Naive thymus-derived CD4-positive, alpha-beta T cell (primary cell): ENCODE data around the gene MOCOS. TPM values are rescaled to one million over a fixed set of nuclear protein-coding genes. Genes with fewer than 3 reads are reported as not detected.

Source experiments
- ATAC-seq: fragments of 150-1000 bp; cut with Tn5 transposase; 2 replicates; pipeline ENCODE4 v1.10.0; 2021; ENCODE audit warnings: mild to moderate bottlenecking, moderate library complexity
- CTCF ChIA-PET: fragments of 350-600 bp; sonication (Branson Sonifier 250); formaldehyde crosslinking; loops from one replicate; lab custom pipeline; 2021; ENCODE audit warnings: antibody characterized with exemption; lab: Charles Lee
- POLR2A ChIA-PET: fragments of 350-600 bp; sonication (Branson Sonifier 250); formaldehyde crosslinking; loops from one replicate; lab custom pipeline; 2021; ENCODE audit warnings: antibody characterized with exemption, inconsistent platforms; lab: Charles Lee
- DNase-seq, 9 donors: peaks; one replicate each; pipeline versions ENCODE4 v3.0.0 to v3.0.0-alpha.2; 2020 to 2022; ENCODE audit warnings: mixed read lengths in 1 of 9
- H3K27ac ChIP-seq: one replicate; pipeline ENCODE4 v1.7.0; 2013; ENCODE audit warnings: mild to moderate bottlenecking, low read depth, low read length, moderate library complexity
- H3K27me3 ChIP-seq, 2 donors: one replicate each; pipeline ENCODE4 v1.7.0; 2013; ENCODE audit warnings: low read length in 2 of 2, mild to moderate bottlenecking in 2 of 2, moderate library complexity in 2 of 2; ENCODE audit not compliant: control insufficient read depth in 2 of 2, insufficient read depth in 2 of 2
- H3K36me3 ChIP-seq, 3 experiments: 1 replicate in 2 of 3; 2 replicates in 1 of 3; pipeline ENCODE4 v1.7.0; 2013; ENCODE audit warnings: low read length in 3 of 3, mild to moderate bottlenecking in 3 of 3, moderate library complexity in 1 of 3; ENCODE audit not compliant: insufficient read depth in 3 of 3, control insufficient read depth in 2 of 3
- H3K4me1 ChIP-seq, 2 donors: one replicate each; pipeline ENCODE4 v1.7.0; 2013; ENCODE audit warnings: low read length in 2 of 2, mild to moderate bottlenecking in 2 of 2, moderate library complexity in 1 of 2; ENCODE audit not compliant: control insufficient read depth in 2 of 2, insufficient read depth in 2 of 2
- H3K4me3 ChIP-seq: 2 replicates; pipeline ENCODE4 v1.7.0; 2013; ENCODE audit warnings: mild to moderate bottlenecking, low read length
- H3K9me3 ChIP-seq, 3 experiments: 1 replicate in 2 of 3; 2 replicates in 1 of 3; pipeline ENCODE4 v1.7.0; 2013; ENCODE audit warnings: low read length in 3 of 3; ENCODE audit not compliant: control insufficient read depth in 2 of 3
- H3K27ac Mint-ChIP-seq, 9 donors: one replicate each; pipeline ENCODE4 v1.8.0; 2020 to 2022; ENCODE audit warnings: mixed read lengths in 9 of 9, mild to moderate bottlenecking in 8 of 9, moderate library complexity in 5 of 9, inconsistent platforms in 2 of 9
- H3K27me3 Mint-ChIP-seq, 5 donors: one replicate each; pipeline ENCODE4 v1.8.0; 2021 to 2022; ENCODE audit warnings: mixed read lengths in 5 of 5, mild to moderate bottlenecking in 1 of 5
- H3K36me3 Mint-ChIP-seq, 5 donors: one replicate each; pipeline ENCODE4 v1.8.0; 2020 to 2022; ENCODE audit warnings: mixed read lengths in 5 of 5, mild to moderate bottlenecking in 3 of 5, inconsistent platforms in 1 of 5
- H3K4me1 Mint-ChIP-seq, 7 donors: one replicate each; pipeline ENCODE4 v1.8.0; 2020 to 2022; ENCODE audit warnings: mixed read lengths in 7 of 7, mild to moderate bottlenecking in 3 of 7, inconsistent platforms in 1 of 7
- H3K4me3 Mint-ChIP-seq, 10 donors: one replicate each; pipeline ENCODE4 v1.8.0; 2020 to 2022; ENCODE audit warnings: mild to moderate bottlenecking in 10 of 10, mixed read lengths in 10 of 10, moderate library complexity in 6 of 10, inconsistent platforms in 2 of 10
- H3K9me3 Mint-ChIP-seq, 11 donors: one replicate each; pipeline ENCODE4 v1.8.0; 2020 to 2022; ENCODE audit warnings: mixed read lengths in 11 of 11, mild to moderate bottlenecking in 4 of 11, inconsistent platforms in 1 of 11, moderate library complexity in 1 of 11
- intact Hi-C, 2 donors: fragments of 100-400 bp; cut with micrococcal nuclease; formaldehyde crosslinking; loops; one replicate each; pipeline ENCODE4 v1.15.1; 2023
- polyA plus RNA-seq, 2 donors: library from polyadenylated mRNA; unstranded; fragments of 300-500 nt; fragmentation: Illumina TruSeq; gene quantifications; one replicate each; pipeline ENCODE4 v1.2.3, GENCODE V29; 2021
- total RNA-seq, 6 experiments: library from RNA in 5 of 6; stranded (reverse) in 5 of 6; gene quantifications; 1 replicate in 5 of 6; 2 replicates in 1 of 6; pipeline ENCODE4 v1.2.3 and lab custom pipeline; 2021 to 2026

MOCOS gene
- total RNA-seq (under 1 TPM in 1 of 5 experiments, not detected in 4; 0.05 TPM), polyA plus RNA-seq (not detected), total RNA-seq (lab: John Stamatoyannopoulos, UW) (0.40 reads per million)

- Mint-ChIP-seq H3K4me1 (peaks cover 7 to 25% (median 11%) of the 10 kb centered on the region in 7 donors), H3K9me3 (peaks cover 0 to 1% (median 0%) of the 10 kb centered on the region in 11 donors), H3K4me3 (peak within 1 kb of the TSS; percentile 74 to 87 (median 83)), H3K27ac (peak within 1 kb of the TSS in 1 of 9 donors; percentile 38), H3K27me3 (peaks cover 20 to 35% (median 24%) of the 10 kb centered on the region in 5 donors), H3K36me3 (peaks cover 0 to 8% (median 0%) of the 10 kb centered on the region in 5 donors)
- Histone ChIP-seq H3K4me1 (peaks cover 4 to 5% of the 10 kb centered on the region in 2 donors), H3K27ac (peak within 1 kb of the TSS; percentile 46), H3K36me3 (peaks cover 0 to 4% (median 0%) of the 10 kb centered on the region in 3 experiments), H3K4me3 (peak within 1 kb of the TSS; percentile 77), H3K9me3 (no peaks in the 10 kb centered on the region), H3K27me3 (peaks cover 0 to 3% of the 10 kb centered on the region in 2 donors)
- peak; percentile 76 for ATAC-seq
- POLR2A ChIA-PET: no interaction called here
- CTCF ChIA-PET: interaction anchor here (0.7 kb wide), 1 partner anchor 54 kb away, joined by 3 read pairs; no protein-coding TSS in a partner anchor
- intact Hi-C loops: loop anchor here (1.0 to 5.0 kb wide), 2 partner anchors 58 to 95 kb away; partner anchors contain the start of genes ELP2 (in 1 of the 2) and SLC39A6 (in 1 of the 2)
- peak in 6 of 9 donors; percentile 16 to 71 (median 22) for DNase-seq
Observed at GRCh38 chr18:36187193-36187825, at the start of gene MOCOS. Gene MOCOS (plus strand): TSS chr18:36187497. CDS start chr18:36187540, 43 bp downstream.

GRCh38 chr18:36139245-36139644 lies 48.1 kb upstream of the MOCOS start:
- ChIA-PET CTCF (no interaction called here), POLR2A (interaction anchor here (0.6 kb wide), 2 partner anchors 77 to 92 kb away, joined by 3 to 5 read pairs; no protein-coding TSS in a partner anchor)
- no peaks in the 10 kb centered on the region for H3K9me3 ChIP-seq
- H3K4me3 Mint-ChIP-seq: no peak overlapping the region
- H3K36me3 ChIP-seq: peaks cover 20 to 62% (median 21%) of the 10 kb centered on the region in 3 experiments
- H3K27me3 Mint-ChIP-seq: no peaks in the 10 kb centered on the region
- H3K4me1 ChIP-seq: peaks cover 2 to 4% of the 10 kb centered on the region in 2 donors
- no peaks in the 10 kb centered on the region for H3K27me3 ChIP-seq
- intact Hi-C loops: loop anchor here in 1 of 2 donors (2.0 kb wide), 1 partner anchor 14 kb away; no protein-coding TSS in a partner anchor
- no peak overlapping the region for H3K4me3 ChIP-seq
- H3K36me3 Mint-ChIP-seq: peaks cover 6 to 53% (median 20%) of the 10 kb centered on the region in 5 donors
- H3K27ac ChIP-seq: no peak overlapping the region
- DNase-seq (no peak), ATAC-seq (no peak)
- H3K4me1 Mint-ChIP-seq: peaks cover 6 to 37% (median 24%) of the 10 kb centered on the region in 7 donors
- no peaks in the 10 kb centered on the region for H3K9me3 Mint-ChIP-seq
- no peak overlapping the region for H3K27ac Mint-ChIP-seq

- POLR2A ChIA-PET: interaction anchor here (1.0 kb wide), 1 partner anchor 13 kb away, joined by 4 read pairs; the partner anchor contains the start of gene SLC39A6
- ATAC-seq (no peak), DNase-seq (no peak)
- H3K4me3 Mint-ChIP-seq: no peak overlapping the region
- H3K27me3 Mint-ChIP-seq: no peaks in the 10 kb centered on the region
- peaks cover 6 to 50% (median 27%) of the 10 kb centered on the region in 5 donors for H3K36me3 Mint-ChIP-seq
- H3K4me1 Mint-ChIP-seq: peaks cover 3 to 19% (median 13%) of the 10 kb centered on the region in 7 donors
- Histone ChIP-seq H3K4me1 (peaks cover 0 to 4% of the 10 kb centered on the region in 2 donors), H3K27ac (no peak overlapping the region), H3K27me3 (no peaks in the 10 kb centered on the region), H3K36me3 (peaks cover 32 to 84% (median 37%) of the 10 kb centered on the region in 3 experiments), H3K9me3 (no peaks in the 10 kb centered on the region), H3K4me3 (no peak overlapping the region)
- CTCF ChIA-PET: no interaction called here
- no peaks in the 10 kb centered on the region for H3K9me3 Mint-ChIP-seq
- intact Hi-C loops: no loop called here
- no peak overlapping the region for H3K27ac Mint-ChIP-seq
Observed at GRCh38 chr18:36141576-36141975, 45.7 kb upstream of the MOCOS start.

- Mint-ChIP-seq H3K27me3 (no peaks in the 10 kb centered on the region), H3K36me3 (peaks cover 6 to 48% (median 28%) of the 10 kb centered on the region in 5 donors), H3K4me1 (peaks cover 2 to 13% (median 6%) of the 10 kb centered on the region in 7 donors), H3K27ac (no peak overlapping the region), H3K9me3 (no peaks in the 10 kb centered on the region), H3K4me3 (no peak overlapping the region)
- ChIA-PET CTCF (no interaction called here), POLR2A (interaction anchor here (1.0 kb wide), 1 partner anchor 13 kb away, joined by 3 read pairs; the partner anchor contains the start of gene ELP2)
- intact Hi-C loops: loop anchor here in 1 of 2 donors (2.0 kb wide), 1 partner anchor 14 kb away; the partner anchor contains the start of genes ELP2 and SLC39A6
- no peak for DNase-seq
- Histone ChIP-seq H3K36me3 (peaks cover 31 to 85% (median 35%) of the 10 kb centered on the region in 3 experiments), H3K27me3 (no peaks in the 10 kb centered on the region), H3K27ac (no peak overlapping the region), H3K4me3 (no peak overlapping the region), H3K4me1 (peaks cover 0 to 4% of the 10 kb centered on the region in 2 donors), H3K9me3 (no peaks in the 10 kb centered on the region)
- ATAC-seq: no peak
Observed at GRCh38 chr18:36142751-36143150, 44.5 kb upstream of the MOCOS start.

GRCh38 chr18:36143391-36143790 lies 43.9 kb upstream of the MOCOS start:
- H3K4me3 Mint-ChIP-seq: no peak overlapping the region
- ChIA-PET CTCF (no interaction called here), POLR2A (interaction anchor here (1.0 kb wide), 1 partner anchor 13 kb away, joined by 3 read pairs; the partner anchor contains the start of gene ELP2)
- H3K27me3 Mint-ChIP-seq: no peaks in the 10 kb centered on the region
- peaks cover 2 to 13% (median 5%) of the 10 kb centered on the region in 7 donors for H3K4me1 Mint-ChIP-seq
- H3K36me3 Mint-ChIP-seq: peaks cover 6 to 45% (median 27%) of the 10 kb centered on the region in 5 donors
- intact Hi-C loops: loop anchor here in 1 of 2 donors (2.0 kb wide), 1 partner anchor 15 kb away; the partner anchor contains the start of genes ELP2 and SLC39A6
- H3K27ac Mint-ChIP-seq: no peak overlapping the region
- H3K9me3 Mint-ChIP-seq: no peaks in the 10 kb centered on the region
- no peaks in the 10 kb centered on the region for H3K4me1 ChIP-seq
- ATAC-seq (no peak), DNase-seq (no peak)
- H3K36me3 ChIP-seq: peaks cover 31 to 86% (median 35%) of the 10 kb centered on the region in 3 experiments
- H3K4me3 ChIP-seq: no peak overlapping the region
- H3K27me3 ChIP-seq: no peaks in the 10 kb centered on the region
- H3K9me3 ChIP-seq: no peaks in the 10 kb centered on the region
- no peak overlapping the region for H3K27ac ChIP-seq

GRCh38 chr18:36149514-36150289 lies 37.6 kb upstream of the MOCOS start:
- Mint-ChIP-seq H3K4me1 (peaks cover 0 to 14% (median 4%) of the 10 kb centered on the region in 7 donors), H3K27ac (peak overlapping the region in 3 of 9 donors; percentile 8 to 26 (median 18)), H3K9me3 (no peaks in the 10 kb centered on the region), H3K4me3 (no peak overlapping the region), H3K27me3 (no peaks in the 10 kb centered on the region), H3K36me3 (peaks cover 17 to 45% (median 21%) of the 10 kb centered on the region in 5 donors)
- ChIA-PET CTCF (interaction anchor here (0.8 to 0.9 kb wide), 2 partner anchors 54 to 138 kb away, joined by 3 to 4 read pairs; no protein-coding TSS in a partner anchor), POLR2A (no interaction called here)
- Histone ChIP-seq H3K4me3 (no peak overlapping the region), H3K27ac (no peak overlapping the region), H3K36me3 (peaks cover 22 to 93% (median 24%) of the 10 kb centered on the region in 3 experiments), H3K4me1 (no peaks in the 10 kb centered on the region), H3K27me3 (no peaks in the 10 kb centered on the region), H3K9me3 (no peaks in the 10 kb centered on the region)
- intact Hi-C loops: no loop called here
- ATAC-seq (no peak), DNase-seq (no peak)
